Activated B cell treated with CpG ODN at 0.5 μM for 24 hours (primary cell): ENCODE results near the gene BID. TPM values are rescaled to one million over a fixed set of nuclear protein-coding genes. Genes with fewer than 3 reads are reported as not detected.
A peak's percentile ranks its signal among the peaks of the same experiment; 100 is the strongest.

Source experiments
- ATAC-seq: fragments of 200-7000 bp; cut with Tn5 transposase; one replicate; pipeline ENCODE4 v1.10.0; 2021; ENCODE audit warnings: low read depth, mild to moderate bottlenecking, moderate library complexity
- CTCF ChIA-PET: fragments of 350-600 bp; sonication (Branson Sonifier 250); formaldehyde crosslinking; loops from one replicate; lab custom pipeline; 2021; ENCODE audit warnings: antibody characterized with exemption; lab: Charles Lee
- POLR2A ChIA-PET: fragments of 350-600 bp; sonication (Branson Sonifier 250); formaldehyde crosslinking; loops from one replicate; lab custom pipeline; 2021; ENCODE audit warnings: antibody characterized with exemption; lab: Charles Lee
- DNase-seq: peaks from one replicate; pipeline ENCODE4 v3.0.0; 2022
- H3K27ac Mint-ChIP-seq: one replicate; pipeline ENCODE4 v1.8.0; 2020; ENCODE audit warnings: mixed read lengths
- H3K27me3 Mint-ChIP-seq: one replicate; pipeline ENCODE4 v1.8.0; 2021; ENCODE audit warnings: mixed read lengths
- H3K36me3 Mint-ChIP-seq: one replicate; pipeline ENCODE4 v1.8.0; 2021; ENCODE audit warnings: low read depth, mixed read lengths
- H3K4me1 Mint-ChIP-seq: one replicate; pipeline ENCODE4 v1.8.0; 2021; ENCODE audit warnings: mixed read lengths
- H3K4me3 Mint-ChIP-seq: one replicate; pipeline ENCODE4 v1.8.0; 2020; ENCODE audit warnings: mild to moderate bottlenecking, mixed read lengths
- H3K9me3 Mint-ChIP-seq: one replicate; pipeline ENCODE4 v1.8.0; 2020; ENCODE audit warnings: mixed read lengths
- CTCF ChIP-seq: fragments of 200-600 bp; IDR thresholded peaks from one replicate; pipeline ENCODE4 v1.8.0; 2022; ENCODE audit warnings: antibody characterized with exemption, mild to moderate bottlenecking
- intact Hi-C: fragments of 100-400 bp; cut with micrococcal nuclease; formaldehyde crosslinking; loops from one replicate; pipeline ENCODE4 v1.15.1; 2024
- total RNA-seq: library from RNA; stranded (reverse); gene quantifications from 2 replicates; pipeline ENCODE4 v1.2.3, GENCODE V29; 2022

The BID gene
- total RNA-seq, 1 donor from 2014 or later, result 78.9 TPM

- ChIA-PET CTCF (no interaction called here), POLR2A (interaction anchor here (0.9 to 1.6 kb wide), 4 partner anchors 8 to 66 kb away, joined by 3 to 9 read pairs (median 4); no protein-coding TSS in a partner anchor)
- intact Hi-C loops, result no loop called here
- H3K9me3 Mint-ChIP-seq, result no peaks in the 10 kb centered on the region
- no peak for DNase-seq
- no peak for ATAC-seq
- H3K4me1 Mint-ChIP-seq, result no peaks in the 10 kb centered on the region
- peaks cover 93% of the 10 kb centered on the region for H3K36me3 Mint-ChIP-seq
- H3K27ac Mint-ChIP-seq, result no peak overlapping the region
- no peaks in the 10 kb centered on the region for H3K27me3 Mint-ChIP-seq
- no peak for TF ChIP-seq CTCF
- no peak overlapping the region for H3K4me3 Mint-ChIP-seq
Measured at GRCh38 chr22:17808693-17809403, 34.6 kb upstream of the BID start.

- ChIA-PET CTCF (no interaction called here), POLR2A (interaction anchor here (14.6 kb wide), 1 partner anchor 31 kb away, joined by 581 read pairs; the partner anchor contains the start of gene BID)
- Mint-ChIP-seq H3K9me3 (no peaks in the 10 kb centered on the region), H3K36me3 (peaks cover 93% of the 10 kb centered on the region), H3K27me3 (no peaks in the 10 kb centered on the region), H3K4me3 (no peak overlapping the region), H3K27ac (peak overlapping the region; percentile 21), H3K4me1 (no peaks in the 10 kb centered on the region)
- ATAC-seq (no peak), DNase-seq (no peak)
- intact Hi-C loops, result no loop called here
- no peak for TF ChIP-seq CTCF
Measured at GRCh38 chr22:17807578-17808410, 33.5 kb upstream of the BID start.

- ChIA-PET POLR2A (interaction anchor here (1.1 to 14.6 kb wide), 2 partner anchors 21 to 30 kb away, joined by 8 to 581 read pairs; partner anchors contain the start of gene BID), CTCF (no interaction called here)
- peaks cover 6% of the 10 kb centered on the region for H3K4me1 Mint-ChIP-seq
- ATAC-seq (no peak), DNase-seq (no peak)
- H3K27me3 Mint-ChIP-seq, result no peaks in the 10 kb centered on the region
- peak overlapping the region; percentile 21 for H3K27ac Mint-ChIP-seq
- no peaks in the 10 kb centered on the region for H3K9me3 Mint-ChIP-seq
- peaks cover 93% of the 10 kb centered on the region for H3K36me3 Mint-ChIP-seq
- no peak overlapping the region for H3K4me3 Mint-ChIP-seq
- no peak for TF ChIP-seq CTCF
- intact Hi-C loops, result no loop called here
Measured at GRCh38 chr22:17807086-17807485, 32.8 kb upstream of the BID start.

- DNase-seq, result no peak
- Mint-ChIP-seq H3K36me3 (peaks cover 88% of the 10 kb centered on the region), H3K4me3 (no peak overlapping the region), H3K27ac (peak overlapping the region; percentile 35), H3K9me3 (no peaks in the 10 kb centered on the region), H3K27me3 (no peaks in the 10 kb centered on the region), H3K4me1 (peaks cover 9% of the 10 kb centered on the region)
- intact Hi-C loops, result no loop called here
- ATAC-seq, result no peak
- ChIA-PET CTCF (no interaction called here), POLR2A (interaction anchor here (0.6 to 14.6 kb wide), 5 partner anchors 8 to 196 kb away, joined by 3 to 581 read pairs (median 4); partner anchors contain the start of gene BID)
- no peak for TF ChIP-seq CTCF
Measured at GRCh38 chr22:17806437-17806836, 32.2 kb upstream of the BID start.
